ENCODE measurements around the gene MIPEP. TPM values are rescaled to one million over a fixed set of nuclear protein-coding genes. Genes with fewer than 3 reads are reported as not detected.

The MIPEP gene
- polyA plus RNA-seq, 2 of the 4 experiments (the other 2 are of a cell fraction) = 21.6 to 32.8 TPM

DNA sequence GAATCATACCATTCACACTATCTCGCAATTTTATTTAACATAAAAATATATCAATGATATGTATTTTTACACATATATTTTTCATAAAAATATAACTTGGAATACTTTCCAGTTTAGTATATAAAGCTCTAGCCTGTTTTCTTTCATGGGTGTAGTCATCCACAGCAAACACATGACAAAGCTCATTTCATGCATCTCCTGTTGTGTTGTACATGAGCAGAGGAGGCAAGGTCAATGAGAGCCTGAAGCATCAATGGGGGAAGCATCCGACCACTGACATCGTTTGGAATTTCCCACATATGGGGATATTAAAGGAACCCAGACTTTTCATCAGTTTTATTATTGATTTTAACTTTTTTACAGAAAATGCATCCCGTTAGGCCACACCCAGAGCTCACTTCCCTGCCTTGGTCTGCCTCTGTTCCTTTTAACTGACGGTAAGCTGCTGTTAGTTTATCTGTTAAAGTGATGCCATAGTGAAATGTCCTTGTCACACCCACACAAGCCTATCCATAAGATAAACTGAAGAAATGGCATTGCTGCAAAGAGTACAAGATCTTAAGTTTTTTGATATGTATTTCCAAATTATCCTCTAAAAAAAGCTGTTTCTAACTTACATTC lies 44.0 kb downstream of the MIPEP start:
- no peak for ATAC-seq
- no peaks in the 10 kb centered on the region for H3K9me3 ChIP-seq
- no peak for FAIRE-seq
- H3K4me3 ChIP-seq = no peak overlapping the region
- no peak for TF ChIP-seq KDM5A (IDR thresholded peaks at IDR 0.05)
- TF ChIP-seq NR3C1 (IDR thresholded peaks at IDR 0.05) = no peak
- TF ChIP-seq, protein P1, sequence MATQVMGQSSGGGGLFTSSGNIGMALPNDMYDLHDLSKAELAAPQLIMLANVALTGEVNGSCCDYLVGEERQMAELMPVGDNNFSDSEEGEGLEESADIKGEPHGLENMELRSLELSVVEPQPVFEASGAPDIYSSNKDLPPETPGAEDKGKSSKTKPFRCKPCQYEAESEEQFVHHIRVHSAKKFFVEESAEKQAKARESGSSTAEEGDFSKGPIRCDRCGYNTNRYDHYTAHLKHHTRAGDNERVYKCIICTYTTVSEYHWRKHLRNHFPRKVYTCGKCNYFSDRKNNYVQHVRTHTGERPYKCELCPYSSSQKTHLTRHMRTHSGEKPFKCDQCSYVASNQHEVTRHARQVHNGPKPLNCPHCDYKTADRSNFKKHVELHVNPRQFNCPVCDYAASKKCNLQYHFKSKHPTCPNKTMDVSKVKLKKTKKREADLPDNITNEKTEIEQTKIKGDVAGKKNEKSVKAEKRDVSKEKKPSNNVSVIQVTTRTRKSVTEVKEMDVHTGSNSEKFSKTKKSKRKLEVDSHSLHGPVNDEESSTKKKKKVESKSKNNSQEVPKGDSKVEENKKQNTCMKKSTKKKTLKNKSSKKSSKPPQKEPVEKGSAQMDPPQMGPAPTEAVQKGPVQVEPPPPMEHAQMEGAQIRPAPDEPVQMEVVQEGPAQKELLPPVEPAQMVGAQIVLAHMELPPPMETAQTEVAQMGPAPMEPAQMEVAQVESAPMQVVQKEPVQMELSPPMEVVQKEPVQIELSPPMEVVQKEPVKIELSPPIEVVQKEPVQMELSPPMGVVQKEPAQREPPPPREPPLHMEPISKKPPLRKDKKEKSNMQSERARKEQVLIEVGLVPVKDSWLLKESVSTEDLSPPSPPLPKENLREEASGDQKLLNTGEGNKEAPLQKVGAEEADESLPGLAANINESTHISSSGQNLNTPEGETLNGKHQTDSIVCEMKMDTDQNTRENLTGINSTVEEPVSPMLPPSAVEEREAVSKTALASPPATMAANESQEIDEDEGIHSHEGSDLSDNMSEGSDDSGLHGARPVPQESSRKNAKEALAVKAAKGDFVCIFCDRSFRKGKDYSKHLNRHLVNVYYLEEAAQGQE (IDR thresholded peaks at IDR 0.05) = no peak
- no peak overlapping the region for H3K4me2 ChIP-seq
- WGBS (ENCODE audit: missing lambda C conversion rate) = 87% methylated on average over 5 of the region's 5 CpGs
- CTCF ChIA-PET = interaction anchor here (1.5 kb wide), 1 partner anchor 45 kb away, joined by 5 read pairs; the partner anchor contains the start of gene MIPEP
- POLR2A ChIA-PET = no interaction called here
- no peak for DNase-seq (ENCODE audit: low read depth in 1 of 2, low spot score in 1 of 2)
- H3K4me1 ChIP-seq = no peaks in the 10 kb centered on the region
- H3K27ac ChIP-seq = no peak overlapping the region

DNA sequence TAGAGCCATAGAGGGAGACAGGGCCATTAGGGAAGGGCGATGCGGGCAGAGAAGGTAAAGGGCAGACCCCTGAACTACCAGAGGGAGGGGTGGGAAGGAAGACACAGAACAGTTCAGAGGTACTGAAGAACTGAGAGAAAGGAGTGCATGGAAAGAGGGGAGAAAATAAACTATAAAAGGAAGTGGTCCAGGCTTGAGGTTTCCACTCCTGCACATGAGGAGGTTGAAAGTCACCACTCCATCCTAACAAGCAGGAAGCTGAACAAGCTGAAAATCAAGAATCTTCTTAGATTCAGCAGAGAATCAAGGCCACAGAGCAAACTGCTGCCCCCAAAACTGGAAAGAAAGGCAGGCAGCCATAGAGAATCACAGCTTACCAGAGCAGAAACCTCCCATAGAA lies 45.1 kb downstream of the MIPEP start:
- DNase-seq (ENCODE audit: low read depth in 1 of 2, low spot score in 1 of 2) = no peak
- CTCF ChIA-PET = interaction anchor here (1.5 kb wide), 1 partner anchor 46 kb away, joined by 5 read pairs; the partner anchor contains the start of gene MIPEP
- H3K4me1 ChIP-seq = no peaks in the 10 kb centered on the region
- no peak overlapping the region for H3K4me2 ChIP-seq
- no peak overlapping the region for H3K4me3 ChIP-seq
- no peaks in the 10 kb centered on the region for H3K9me3 ChIP-seq
- POLR2A ChIA-PET = no interaction called here
- H3K27ac ChIP-seq = no peak overlapping the region
- no peak for TF ChIP-seq MAZ (IDR thresholded peaks at IDR 0.05; ENCODE audit: borderline replicate concordance, low read depth, low read length)
- FAIRE-seq = no peak
- no peak for ATAC-seq
- 96% methylated on average over 2 of the region's 2 CpGs for WGBS (ENCODE audit: missing lambda C conversion rate)

DNA sequence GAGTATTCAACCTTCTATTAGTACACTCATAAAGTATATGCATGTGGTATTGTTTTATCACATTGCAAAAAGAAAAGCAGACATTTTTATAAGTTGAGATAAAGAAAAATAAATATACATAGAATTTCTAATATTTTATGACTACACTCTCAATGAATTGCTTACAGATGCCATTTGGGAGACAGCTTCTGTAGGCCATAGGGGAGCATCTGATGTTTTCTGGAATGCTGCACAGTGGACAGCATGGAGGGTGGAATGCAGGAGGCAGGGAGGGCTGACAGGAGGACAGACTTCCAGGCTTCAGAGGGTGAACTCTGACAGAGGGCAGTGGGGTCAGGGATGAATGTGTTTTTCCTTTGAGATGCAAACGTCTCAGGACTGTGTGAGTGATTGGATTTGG lies 45.8 kb downstream of the MIPEP start:
- Histone ChIP-seq H3K4me1 (no peaks in the 10 kb centered on the region), H3K27ac (no peak overlapping the region), H3K4me2 (no peak overlapping the region), H3K4me3 (no peak overlapping the region), H3K9me3 (no peaks in the 10 kb centered on the region)
- FAIRE-seq (no peak), DNase-seq (ENCODE audit: low read depth in 1 of 2, low spot score in 1 of 2) (no peak), ATAC-seq (no peak)
- ChIA-PET POLR2A (interaction anchor here (0.7 kb wide), 1 partner anchor 214 kb away, joined by 3 read pairs; no protein-coding TSS in a partner anchor), CTCF (no interaction called here)
- TF ChIP-seq PHF8 (IDR thresholded peaks at IDR 0.05; ENCODE audit: borderline replicate concordance, low read depth) (no peak), RARB (CRISPR knock-in tag; IDR thresholded peaks at IDR 0.05) (no peak), NR3C1 (IDR thresholded peaks at IDR 0.05) (no peak), NFE2L2 (conservative IDR thresholded peaks at IDR 0.05; ENCODE audit: low read length) (no peak), RCOR1 (IDR thresholded peaks at IDR 0.05; ENCODE audit: low read depth, low read length) (no peak), EP300 (IDR thresholded peaks at IDR 0.05) (no peak), GATA3 (IDR thresholded peaks at IDR 0.05; ENCODE audit: borderline replicate concordance) (no peak), CHD4 (IDR thresholded peaks at IDR 0.05; ENCODE audit: borderline replicate concordance) (no peak), MAFK (IDR thresholded peaks at IDR 0.05; ENCODE audit: partially characterized antibody) (no peak), EHMT2 (IDR thresholded peaks at IDR 0.05; ENCODE audit: low read depth) (no peak), JUNB (IDR thresholded peaks at IDR 0.05) (no peak)
- TF ChIP-seq, protein P2, sequence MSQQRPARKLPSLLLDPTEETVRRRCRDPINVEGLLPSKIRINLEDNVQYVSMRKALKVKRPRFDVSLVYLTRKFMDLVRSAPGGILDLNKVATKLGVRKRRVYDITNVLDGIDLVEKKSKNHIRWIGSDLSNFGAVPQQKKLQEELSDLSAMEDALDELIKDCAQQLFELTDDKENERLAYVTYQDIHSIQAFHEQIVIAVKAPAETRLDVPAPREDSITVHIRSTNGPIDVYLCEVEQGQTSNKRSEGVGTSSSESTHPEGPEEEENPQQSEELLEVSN (IDR thresholded peaks at IDR 0.05; ENCODE audit: borderline replicate concordance, low read depth) = no peak
- TF ChIP-seq, protein P1 (IDR thresholded peaks at IDR 0.05) = no peak
- 53% methylated on average over 1 of the region's 1 CpG for WGBS (ENCODE audit: missing lambda C conversion rate)
